AG04450 (cell line): ENCODE measurements around the gene CXCR4. TPM values are rescaled to one million over a fixed set of nuclear protein-coding genes. Genes with fewer than 3 reads are reported as not detected.

Source experiments
- CTCF ChIA-PET: fragments of 300-600, 350-600 bp; formaldehyde crosslinking; extraction: SDS; loops from one replicate; lab custom pipeline; 2022; ENCODE audit warnings: antibody characterized with exemption, inconsistent platforms; lab: Charles Lee
- POLR2A ChIA-PET: fragments of 350-600 bp; formaldehyde crosslinking; extraction: SDS; loops from one replicate; lab custom pipeline; 2021; ENCODE audit warnings: antibody characterized with exemption, inconsistent platforms; lab: Yijun Ruan, JAX
- DNase-seq: peaks from one replicate; pipeline ENCODE4 v3.0.0-alpha.2; 2011; ENCODE audit warnings: low read depth, low spot score
- H3K27ac ChIP-seq: one replicate; pipeline ENCODE4 v1.5.1; 2012; ENCODE audit warnings: low read depth, low read length, control low read depth
- H3K27me3 ChIP-seq: one replicate; pipeline ENCODE4 v1.6.0; 2012; ENCODE audit warnings: low read length; ENCODE audit not compliant: control insufficient read depth, insufficient read depth
- H3K4me3 ChIP-seq: 2 replicates; pipeline ENCODE4 v1.5.1; 2011; ENCODE audit warnings: mild to moderate bottlenecking, low read depth, low read length, control low read depth
- H3K9me3 ChIP-seq: 2 replicates; pipeline ENCODE4 v1.5.1; 2012; ENCODE audit warnings: low read length; ENCODE audit not compliant: control insufficient read depth, insufficient read depth
- CTCF ChIP-seq: IDR thresholded peaks from 2 replicates; pipeline ENCODE4 v1.5.1; 2011; ENCODE audit warnings: low read depth, low read length, control low read depth, inconsistent platforms
- polyA plus RNA-seq: library from polyadenylated mRNA; depleted of rRNA; stranded (reverse); fragments of >200 nt; gene quantifications from 2 replicates; pipeline ENCODE4 v1.2.3, GENCODE V29; 2011

The CXCR4 gene
- polyA plus RNA-seq, 1 experiment: not detected

- H3K9me3 ChIP-seq: no peaks in the 10 kb centered on the region
- POLR2A ChIA-PET: no interaction called here
- H3K27me3 ChIP-seq: no peaks in the 10 kb centered on the region
- no peak for TF ChIP-seq CTCF
- CTCF ChIA-PET: interaction anchor here (1.1 kb wide), 1 partner anchor 218 kb away, joined by 3 read pairs; no protein-coding TSS in a partner anchor
- no peak overlapping the region for H3K27ac ChIP-seq
- H3K4me3 ChIP-seq: no peak overlapping the region
- no peak for DNase-seq
These were observed 14.2 kb upstream of the CXCR4 start for GRCh38 chr2:136131961-136132824.

- no peak for TF ChIP-seq CTCF
- no peak for DNase-seq
- CTCF ChIA-PET: interaction anchor here (1.1 kb wide), 1 partner anchor 217 kb away, joined by 3 read pairs; no protein-coding TSS in a partner anchor
- no peaks in the 10 kb centered on the region for H3K9me3 ChIP-seq
- no peak overlapping the region for H3K27ac ChIP-seq
- POLR2A ChIA-PET: no interaction called here
- H3K4me3 ChIP-seq: no peak overlapping the region
- no peaks in the 10 kb centered on the region for H3K27me3 ChIP-seq
These were observed 13.6 kb upstream of the CXCR4 start for GRCh38 chr2:136131484-136131960.

GRCh38 chr2:136130511-136130910, 12.6 kb upstream of the CXCR4 start:
- Histone ChIP-seq H3K27ac (no peak overlapping the region), H3K4me3 (no peak overlapping the region), H3K9me3 (no peaks in the 10 kb centered on the region), H3K27me3 (no peaks in the 10 kb centered on the region)
- ChIA-PET CTCF (no interaction called here), POLR2A (no interaction called here)
- no peak for TF ChIP-seq CTCF
- DNase-seq: no peak

GRCh38 chr2:136130045-136130444, 12.1 kb upstream of the CXCR4 start:
- POLR2A ChIA-PET: no interaction called here
- CTCF ChIA-PET: no interaction called here
- no peak for TF ChIP-seq CTCF
- no peaks in the 10 kb centered on the region for H3K9me3 ChIP-seq
- H3K4me3 ChIP-seq: no peak overlapping the region
- H3K27me3 ChIP-seq: peaks cover 2% of the 10 kb centered on the region
- H3K27ac ChIP-seq: no peak overlapping the region
- DNase-seq: no peak

GRCh38 chr2:136129601-136130000, 11.7 kb upstream of the CXCR4 start:
- POLR2A ChIA-PET: no interaction called here
- TF ChIP-seq CTCF: no peak
- Histone ChIP-seq H3K27me3 (peaks cover 2% of the 10 kb centered on the region), H3K27ac (no peak overlapping the region), H3K4me3 (no peak overlapping the region), H3K9me3 (no peaks in the 10 kb centered on the region)
- no peak for DNase-seq
- CTCF ChIA-PET: no interaction called here
